Psoas muscle (tissue), 8 donors: ENCODE measurements around the gene FHAD1. TPM values are rescaled to one million over a fixed set of nuclear protein-coding genes. Genes with fewer than 3 reads are reported as not detected.

ENCODE experiments used
- ATAC-seq, 4 donors: fragments of 200-7000 bp; cut with Tn5 transposase; one replicate each; pipeline ENCODE4 v1.9.1; 2020; ENCODE audit warnings: moderate library complexity in 3 of 4, mild to moderate bottlenecking in 2 of 4
- DNase-seq, 2 donors: peaks; one replicate each; pipeline ENCODE4 v3.0.0-alpha.2; 2020
- H3K27ac ChIP-seq: fragments of 200-600 bp; one replicate; pipeline ENCODE4 v1.8.0; 2022
- H3K27me3 ChIP-seq, 3 donors: fragments of 200-600 bp in 1 of 3; one replicate each; pipeline versions ENCODE4 v1.6.1 to v1.8.0; 2013 to 2022; ENCODE audit warnings: low read length in 2 of 3, mild to moderate bottlenecking in 2 of 3, moderate library complexity in 1 of 3; ENCODE audit not compliant: insufficient read depth in 3 of 3
- H3K36me3 ChIP-seq, 2 donors: fragments of 200-600 bp in 1 of 2; one replicate each; pipeline versions ENCODE4 v1.6.1 to v1.8.0; 2013 to 2022; ENCODE audit warnings: low read depth in 1 of 2, mild to moderate bottlenecking in 1 of 2, moderate library complexity in 1 of 2; ENCODE audit not compliant: insufficient read depth in 1 of 2
- H3K4me1 ChIP-seq: fragments of 200-600 bp; one replicate; pipeline ENCODE4 v1.8.0; 2022
- H3K4me3 ChIP-seq: fragments of 200-600 bp; one replicate; pipeline ENCODE4 v1.8.0; 2022; ENCODE audit warnings: mild to moderate bottlenecking
- H3K9me3 ChIP-seq: fragments of 200-600 bp; one replicate; pipeline ENCODE4 v1.8.0; 2022
- WGBS, 3 donors: extraction: QIAGEN DNeasy Blood & Tissue Kit; methylation state at CpG; one replicate each; pipeline versions ENCODE4 v1.1.6 to v1.1.7; 2013; 5-methylcytosine and 5-hydroxymethylcytosine counted together
- intact Hi-C, 2 donors: fragments of 100-400 bp; cut with DNase I; formaldehyde crosslinking; loops; one replicate each; pipeline versions ENCODE4 v1.11.0 to v1.14.2; 2022
- polyA plus RNA-seq, 3 donors: library from polyadenylated mRNA; stranded (reverse); fragments of 200-250 nt; gene quantifications; one replicate each; pipeline ENCODE4 v1.2.3, GENCODE V29; 2013
- total RNA-seq, 4 donors: library from RNA; stranded (reverse); fragmentation: NEBNext Ultra II Directional in 2 of 4; extraction: Animal tissue kit (Norgen Biotek cat#: 25700) in 2 of 4; gene quantifications; one replicate each; pipeline versions ENCODE4 v1.2.1 to v1.2.4, GENCODE V29; 2021 to 2023
- TF ChIP-seq, protein P1 (sequence below): fragments of 200-600 bp; IDR thresholded peaks from one replicate; pipeline ENCODE4 v1.8.0; 2022; ENCODE audit warnings: antibody characterized with exemption
- donor health status: healthy with polysubstance abuse.
- donor health status: DM: no; HTN: no; CAD: no; lungs with moderate emphysema.
- donor health status: Bipolar disorder and iron deficiency.
- donor health status: healthy.
- donor health status: DM: yes; HTN: yes; CAD: no.
- donor health status: DM: no; HTN: no; CAD: no.
- donor health status: DM: no; HTN: no; CAD: no.
- donor health status: DM: yes; HTN: yes; CAD: no.

FHAD1 gene
- total and polyA plus RNA-seq, 7 donors, result 0.03 to 0.24 (median 0.06) TPM; not detected in 4

DNA sequence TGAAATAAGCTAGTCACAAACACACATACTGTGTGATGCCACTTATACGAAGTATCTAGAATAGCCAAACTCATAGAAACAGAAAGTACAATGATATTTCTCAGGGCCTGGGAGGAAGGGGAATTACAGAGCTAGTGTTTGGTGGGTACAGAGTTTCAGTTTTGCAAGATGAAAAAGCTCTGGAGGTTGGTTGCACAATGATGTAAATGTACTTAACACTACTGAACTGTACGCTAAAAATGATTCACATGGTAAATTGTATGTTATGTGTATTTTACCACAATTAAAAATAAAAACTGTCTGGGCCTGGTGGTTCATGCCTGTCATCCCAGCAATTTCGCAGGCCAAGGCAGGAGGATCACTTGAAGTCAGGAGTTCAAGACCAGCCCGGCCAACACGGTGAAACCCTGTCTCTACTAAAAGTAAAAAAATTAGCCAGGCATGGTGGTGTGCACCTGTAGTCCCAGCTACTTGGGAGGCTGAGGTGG is 15.3 kb upstream of the FHAD1 start:
- H3K27me3 ChIP-seq, result no peaks in the 10 kb centered on the region
- ATAC-seq (no peak), DNase-seq (no peak)
- intact Hi-C loops, result no loop called here
- no peaks in the 10 kb centered on the region for H3K9me3 ChIP-seq
- TF ChIP-seq, protein P1, sequence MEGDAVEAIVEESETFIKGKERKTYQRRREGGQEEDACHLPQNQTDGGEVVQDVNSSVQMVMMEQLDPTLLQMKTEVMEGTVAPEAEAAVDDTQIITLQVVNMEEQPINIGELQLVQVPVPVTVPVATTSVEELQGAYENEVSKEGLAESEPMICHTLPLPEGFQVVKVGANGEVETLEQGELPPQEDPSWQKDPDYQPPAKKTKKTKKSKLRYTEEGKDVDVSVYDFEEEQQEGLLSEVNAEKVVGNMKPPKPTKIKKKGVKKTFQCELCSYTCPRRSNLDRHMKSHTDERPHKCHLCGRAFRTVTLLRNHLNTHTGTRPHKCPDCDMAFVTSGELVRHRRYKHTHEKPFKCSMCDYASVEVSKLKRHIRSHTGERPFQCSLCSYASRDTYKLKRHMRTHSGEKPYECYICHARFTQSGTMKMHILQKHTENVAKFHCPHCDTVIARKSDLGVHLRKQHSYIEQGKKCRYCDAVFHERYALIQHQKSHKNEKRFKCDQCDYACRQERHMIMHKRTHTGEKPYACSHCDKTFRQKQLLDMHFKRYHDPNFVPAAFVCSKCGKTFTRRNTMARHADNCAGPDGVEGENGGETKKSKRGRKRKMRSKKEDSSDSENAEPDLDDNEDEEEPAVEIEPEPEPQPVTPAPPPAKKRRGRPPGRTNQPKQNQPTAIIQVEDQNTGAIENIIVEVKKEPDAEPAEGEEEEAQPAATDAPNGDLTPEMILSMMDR, result no peak
- H3K4me3 ChIP-seq, result no peak overlapping the region
- H3K36me3 ChIP-seq, result no peaks in the 10 kb centered on the region
- 73 to 88% (median 83%) methylated on average over 5 of the region's 5 CpGs for WGBS, 3 donors
- H3K27ac ChIP-seq, result no peak overlapping the region
- no peaks in the 10 kb centered on the region for H3K4me1 ChIP-seq

DNA sequence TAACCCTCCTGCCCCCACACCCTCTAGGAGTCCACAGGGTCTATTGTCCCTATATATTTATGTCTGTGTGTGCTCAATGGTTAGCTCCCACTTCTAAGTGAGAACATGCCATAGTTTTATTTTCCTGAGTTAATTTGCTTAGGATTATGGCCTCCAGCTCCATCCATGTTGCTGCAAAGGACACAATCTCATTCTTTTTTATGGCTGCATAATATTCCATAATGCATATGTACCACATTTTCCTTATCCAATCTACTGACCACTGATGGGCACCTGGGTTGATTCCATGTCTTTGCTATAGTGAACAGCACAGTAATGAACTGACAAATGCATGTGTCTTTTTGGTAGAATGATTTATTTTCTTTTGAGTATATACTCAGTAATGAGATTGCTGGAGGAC is 13.3 kb upstream of the FHAD1 start:
- DNase-seq (no peak), ATAC-seq (no peak)
- TF ChIP-seq, protein P1, result no peak
- no peaks in the 10 kb centered on the region for H3K9me3 ChIP-seq
- no peak overlapping the region for H3K27ac ChIP-seq
- H3K36me3 ChIP-seq, result no peaks in the 10 kb centered on the region
- intact Hi-C loops, result no loop called here
- no peak overlapping the region for H3K4me3 ChIP-seq
- H3K4me1 ChIP-seq, result no peaks in the 10 kb centered on the region
- H3K27me3 ChIP-seq, result no peaks in the 10 kb centered on the region

DNA sequence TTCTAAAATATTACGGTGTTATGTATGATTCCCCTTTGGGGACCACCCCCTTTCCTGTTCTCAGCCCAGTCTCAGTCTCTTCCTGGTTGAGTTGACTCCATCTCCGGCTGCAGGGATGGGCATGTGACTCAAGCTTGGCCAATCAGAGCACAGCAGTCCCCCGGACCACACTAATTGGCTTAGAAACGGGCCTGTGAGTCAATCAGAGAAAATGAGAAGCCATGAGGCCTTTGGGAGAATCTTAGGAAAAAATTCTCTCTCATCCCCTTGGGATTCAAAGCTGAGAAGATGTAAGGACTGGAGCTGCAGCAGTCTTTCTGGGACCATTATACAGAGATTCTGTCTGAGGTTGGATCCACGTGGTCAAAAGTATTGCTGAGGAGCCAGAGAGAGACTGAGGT is 10.7 kb upstream of the FHAD1 start:
- ATAC-seq (no peak), DNase-seq (no peak)
- intact Hi-C loops, result no loop called here
- H3K36me3 ChIP-seq, result no peaks in the 10 kb centered on the region
- 56 to 61% (median 58%) methylated on average over 5 of the region's 5 CpGs for WGBS, 3 donors
- TF ChIP-seq, protein P1, result no peak
- H3K27ac ChIP-seq, result no peak overlapping the region
- no peaks in the 10 kb centered on the region for H3K9me3 ChIP-seq
- H3K27me3 ChIP-seq, result no peaks in the 10 kb centered on the region
- no peaks in the 10 kb centered on the region for H3K4me1 ChIP-seq
- H3K4me3 ChIP-seq, result no peak overlapping the region

DNA sequence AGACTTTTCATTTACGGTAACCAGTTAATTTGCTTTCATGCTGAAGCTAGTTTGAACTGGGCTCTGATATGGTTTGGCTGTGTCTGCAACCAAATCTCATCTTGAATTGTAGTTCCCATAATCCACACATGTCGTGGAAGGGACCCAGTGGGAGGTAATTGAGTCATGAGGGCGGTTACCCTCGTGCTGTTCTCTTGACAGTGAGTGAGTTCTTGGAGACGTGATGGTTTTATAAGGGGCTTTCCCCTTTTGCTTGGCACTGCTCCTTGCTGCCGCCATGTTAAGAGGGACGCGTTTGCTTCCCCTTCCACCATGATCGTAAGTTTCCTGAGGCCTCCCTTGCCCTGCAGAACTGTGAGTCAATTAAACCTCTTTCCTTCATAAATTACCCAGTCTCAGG is 10.3 kb upstream of the FHAD1 start:
- intact Hi-C loops, result no loop called here
- Histone ChIP-seq H3K36me3 (no peaks in the 10 kb centered on the region), H3K4me1 (no peaks in the 10 kb centered on the region), H3K27me3 (no peaks in the 10 kb centered on the region), H3K4me3 (no peak overlapping the region), H3K27ac (no peak overlapping the region), H3K9me3 (no peaks in the 10 kb centered on the region)
- DNase-seq (no peak), ATAC-seq (no peak)
- WGBS, 3 donors, result 77 to 80% (median 77%) methylated on average over 9 of the region's 9 CpGs
- TF ChIP-seq, protein P1, result no peak

DNA sequence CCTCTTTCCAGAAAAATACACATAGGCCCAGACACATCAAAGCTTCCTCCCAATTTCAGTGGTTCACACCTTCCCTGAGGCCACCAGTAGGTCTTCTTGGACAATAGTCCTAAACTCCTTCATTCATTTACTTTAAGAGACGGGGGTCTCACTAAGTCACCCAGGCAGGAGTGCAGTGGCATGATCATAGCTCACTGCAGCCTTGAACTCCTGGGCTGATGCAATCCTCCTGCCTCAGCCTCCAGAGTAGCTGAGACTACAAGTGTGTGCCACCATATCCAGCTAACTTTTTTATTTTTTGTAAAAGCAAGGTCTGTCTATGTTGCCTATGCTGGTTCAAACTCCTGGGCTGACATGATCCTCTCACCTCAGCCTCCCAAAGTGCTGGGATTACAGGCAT is 8.2 kb upstream of the FHAD1 start:
- ATAC-seq (no peak), DNase-seq (no peak)
- H3K27me3 ChIP-seq, result no peaks in the 10 kb centered on the region
- no peak overlapping the region for H3K4me3 ChIP-seq
- TF ChIP-seq, protein P1, result no peak
- H3K36me3 ChIP-seq, result no peaks in the 10 kb centered on the region
- H3K4me1 ChIP-seq, result no peaks in the 10 kb centered on the region
- intact Hi-C loops, result no loop called here
- 89 to 95% (median 92%) methylated on average over 1 of the region's 1 CpG for WGBS, 3 donors
- H3K27ac ChIP-seq, result no peak overlapping the region
- H3K9me3 ChIP-seq, result no peaks in the 10 kb centered on the region
